Breast epithelium (tissue), 3 donors: ENCODE data around the gene UMODL1.

ENCODE experiments used
- POLR2A ChIP-seq: fragments of 450-650 bp; IDR thresholded peaks from one replicate; pipeline ENCODE4 v1.6.1; 2016; ENCODE audit warnings: antibody characterized with exemption, mild to moderate bottlenecking, moderate library complexity
- POLR2AphosphoS5 ChIP-seq, 3 donors: sonication (generic); formaldehyde crosslinking; IDR thresholded peaks; one replicate each; pipeline ENCODE4 v1.6.1; 2017; ENCODE audit warnings: antibody characterized with exemption in 3 of 3
- TF ChIP-seq, protein P1 (sequence below), 3 donors: fragments of 450-650 bp; IDR thresholded peaks; one replicate each; pipeline ENCODE4 v1.5.1; 2016 to 2017; ENCODE audit warnings: antibody characterized with exemption in 3 of 3, mild to moderate bottlenecking in 3 of 3, moderate library complexity in 3 of 3

DNA sequence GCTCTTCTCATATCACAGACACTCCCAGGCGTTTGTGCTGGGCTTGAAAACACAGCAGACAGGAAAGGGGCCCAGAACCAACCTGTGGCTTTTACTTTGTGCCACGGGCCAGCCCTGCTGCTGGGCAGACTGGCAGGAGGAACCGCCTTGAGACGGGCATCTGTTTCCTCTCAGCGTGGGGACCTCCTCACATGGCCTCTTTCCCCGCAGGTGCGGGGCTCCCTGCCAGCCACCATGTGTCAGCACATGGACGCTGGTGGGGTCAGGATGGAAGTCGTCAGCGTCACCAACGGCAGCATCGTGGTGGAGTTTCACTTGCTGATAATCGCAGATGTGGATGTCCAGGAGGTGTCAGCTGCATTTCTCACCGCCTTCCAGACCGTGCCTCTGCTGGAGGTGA is 47.8 kb downstream of the UMODL1 start:
- TF ChIP-seq POLR2A (no peak), POLR2AphosphoS5 (IDR thresholded peaks at IDR 0.05) (no peak)
- TF ChIP-seq, protein P1, sequence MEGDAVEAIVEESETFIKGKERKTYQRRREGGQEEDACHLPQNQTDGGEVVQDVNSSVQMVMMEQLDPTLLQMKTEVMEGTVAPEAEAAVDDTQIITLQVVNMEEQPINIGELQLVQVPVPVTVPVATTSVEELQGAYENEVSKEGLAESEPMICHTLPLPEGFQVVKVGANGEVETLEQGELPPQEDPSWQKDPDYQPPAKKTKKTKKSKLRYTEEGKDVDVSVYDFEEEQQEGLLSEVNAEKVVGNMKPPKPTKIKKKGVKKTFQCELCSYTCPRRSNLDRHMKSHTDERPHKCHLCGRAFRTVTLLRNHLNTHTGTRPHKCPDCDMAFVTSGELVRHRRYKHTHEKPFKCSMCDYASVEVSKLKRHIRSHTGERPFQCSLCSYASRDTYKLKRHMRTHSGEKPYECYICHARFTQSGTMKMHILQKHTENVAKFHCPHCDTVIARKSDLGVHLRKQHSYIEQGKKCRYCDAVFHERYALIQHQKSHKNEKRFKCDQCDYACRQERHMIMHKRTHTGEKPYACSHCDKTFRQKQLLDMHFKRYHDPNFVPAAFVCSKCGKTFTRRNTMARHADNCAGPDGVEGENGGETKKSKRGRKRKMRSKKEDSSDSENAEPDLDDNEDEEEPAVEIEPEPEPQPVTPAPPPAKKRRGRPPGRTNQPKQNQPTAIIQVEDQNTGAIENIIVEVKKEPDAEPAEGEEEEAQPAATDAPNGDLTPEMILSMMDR (IDR thresholded peaks at IDR 0.05) = no peak
